NCI-H1105 (cell line): ENCODE data around the gene SH3GLB2.
"Not testable (repeated sequence)": the region's sequence is repeated elsewhere in the genome, so short reads cannot be mapped to it uniquely, and the experiment has no call there.

Experiments used
- DNase-seq: peaks from one replicate; lab custom pipeline; 2025; lab: John Stamatoyannopoulos, UW

Gene SH3GLB2

DNA sequence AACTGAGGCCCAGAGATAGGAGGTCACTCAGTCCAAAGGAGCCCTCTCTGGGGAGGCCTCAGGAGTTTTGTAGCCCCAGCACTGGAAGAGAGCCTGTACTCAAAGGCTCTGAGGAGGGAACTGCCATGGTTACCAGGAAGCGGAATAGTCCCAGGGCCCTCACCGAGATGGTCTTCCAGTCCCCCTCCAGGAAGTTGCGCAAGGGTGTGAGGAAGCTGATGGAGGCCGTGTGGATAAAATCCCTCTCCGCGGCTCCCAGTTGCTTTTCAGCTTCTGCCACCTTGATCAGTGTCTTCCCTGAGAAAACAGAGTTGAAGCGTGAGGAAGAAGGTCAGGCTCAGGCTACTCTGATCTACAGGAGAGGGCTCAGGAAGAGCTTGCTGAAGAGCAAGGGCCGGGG, 13.5 kb downstream of the SH3GLB2 start:
- no peak for DNase-seq

DNA sequence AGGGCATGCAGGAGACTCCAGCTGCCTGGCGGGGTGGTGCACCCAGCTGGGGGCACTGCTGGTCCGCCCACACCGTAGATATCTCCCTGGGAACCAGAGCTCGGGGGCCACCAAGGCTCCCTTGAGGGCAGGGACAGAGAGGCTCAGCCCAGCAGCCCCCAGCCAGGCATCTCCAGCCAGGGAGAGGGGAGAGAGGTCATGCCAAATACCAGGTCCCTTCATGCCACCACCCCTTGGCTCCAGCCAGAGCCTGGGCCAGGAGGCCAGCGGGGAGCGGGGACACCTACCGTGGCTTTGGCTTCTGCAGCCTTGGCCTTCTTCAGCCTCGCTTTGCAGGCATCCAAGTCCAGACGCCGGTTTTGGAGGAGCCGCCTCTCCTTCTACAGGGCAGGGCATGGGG, 14.0 kb downstream of the SH3GLB2 start:
- no peak for DNase-seq

DNA sequence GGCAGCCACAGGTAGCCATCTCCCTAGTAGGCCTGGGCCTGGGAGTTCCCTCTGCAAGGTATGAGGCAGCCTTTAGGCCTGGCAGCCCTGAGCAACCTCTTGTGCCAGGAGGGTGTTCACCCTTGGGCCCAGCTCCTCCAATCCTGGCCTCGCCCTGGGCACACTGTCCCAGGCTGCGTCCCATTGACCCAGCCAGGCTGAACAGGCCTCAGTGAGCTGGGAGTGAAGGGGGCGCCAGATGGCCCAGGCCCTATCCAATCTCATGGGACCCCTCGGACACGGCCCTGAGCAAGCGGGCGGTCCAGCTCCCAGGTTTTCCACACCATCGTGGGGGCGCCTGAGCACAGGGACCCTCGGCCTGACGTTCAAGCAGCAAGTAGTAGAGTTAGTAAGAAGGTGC, 14.5 kb downstream of the SH3GLB2 start:
- DNase-seq = no peak

DNA sequence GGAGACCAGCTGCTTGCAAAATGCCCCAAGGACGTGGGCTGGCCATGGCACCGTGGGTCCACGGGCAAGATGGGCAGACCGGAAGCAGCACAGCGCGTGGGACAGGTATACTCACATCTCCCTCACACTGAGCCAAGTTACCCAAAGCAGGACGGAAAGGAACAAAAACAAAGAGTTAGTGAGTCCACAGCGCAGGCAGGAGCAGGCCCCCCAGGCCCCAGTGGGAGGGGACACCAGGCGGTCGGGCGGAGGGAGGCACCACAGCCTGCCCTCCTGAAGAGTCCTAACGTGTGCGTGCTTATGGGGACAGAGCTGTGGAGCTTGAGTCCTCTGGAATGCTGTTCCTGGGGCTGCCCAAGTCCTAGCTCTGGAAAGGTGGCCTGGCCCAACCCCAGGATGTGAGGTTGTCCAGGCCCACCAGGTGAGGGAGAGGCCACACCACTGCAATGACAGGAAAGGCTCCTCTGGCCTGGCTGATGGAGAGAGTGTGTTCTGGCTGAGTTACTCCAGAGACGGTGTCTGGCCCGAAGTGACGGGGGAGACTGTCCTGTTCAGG, 15.2 kb downstream of the SH3GLB2 start:
- DNase-seq = no peak

DNA sequence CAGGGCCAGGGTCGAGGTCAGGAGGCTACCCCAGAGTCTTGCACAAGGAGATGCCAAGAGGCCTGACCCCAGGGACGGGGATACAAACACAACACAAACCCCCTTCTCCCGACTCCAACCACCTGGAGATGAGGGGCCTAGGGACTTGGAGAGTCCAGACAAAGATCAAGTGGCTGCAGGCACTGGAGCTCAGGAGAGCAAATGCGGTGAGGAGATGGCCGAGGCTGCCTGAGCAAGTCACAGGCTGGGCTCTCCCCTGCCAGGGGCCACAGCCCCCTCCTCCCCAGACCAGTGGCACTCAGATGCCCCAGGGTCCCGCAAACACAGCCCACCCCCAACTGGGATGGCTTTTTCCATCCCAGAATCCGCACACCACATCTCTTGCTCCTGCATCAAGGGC, 15.8 kb downstream of the SH3GLB2 start:
- DNase-seq = no peak

DNA sequence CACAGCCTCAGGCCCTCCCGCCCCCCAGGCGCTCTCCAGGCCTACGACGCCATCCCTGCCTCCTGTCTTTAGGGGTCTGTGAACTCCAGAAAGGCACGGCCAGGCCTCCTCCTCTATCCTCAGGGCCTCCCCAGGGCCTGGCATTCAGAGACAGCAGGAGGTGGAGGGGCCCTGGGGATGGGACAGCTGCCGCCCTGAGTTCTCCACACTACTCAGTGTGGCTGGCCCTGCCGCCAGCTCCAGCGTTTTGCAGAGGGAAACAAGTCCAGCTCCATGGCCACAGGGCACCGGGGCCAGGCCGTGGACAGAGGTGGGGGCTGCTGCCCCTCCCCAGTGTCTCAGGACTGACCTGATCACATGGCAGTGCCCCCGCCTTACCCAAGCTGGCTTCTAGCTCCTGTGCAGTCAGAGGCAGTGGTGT, 16.4 kb downstream of the SH3GLB2 start:
- no peak for DNase-seq

DNA sequence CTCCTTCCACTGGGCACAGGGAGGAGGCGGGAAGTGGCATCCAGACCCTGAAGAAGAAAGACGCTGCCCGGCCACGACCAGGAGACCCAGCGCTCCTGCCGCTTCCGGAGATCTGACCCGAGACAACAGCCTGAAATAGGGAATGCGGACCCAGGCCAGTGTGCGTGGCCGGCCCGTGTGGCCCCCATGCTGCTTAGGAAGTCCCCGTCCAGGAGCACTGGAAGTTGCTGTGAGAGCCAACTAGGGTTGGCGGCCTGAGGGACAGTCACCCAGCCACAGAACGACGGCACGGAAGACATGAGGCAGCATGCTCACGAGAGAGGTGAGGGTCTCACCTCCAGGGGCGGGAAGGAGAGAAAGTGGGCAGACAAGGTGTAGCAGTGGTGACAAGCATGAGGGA, 17.0 kb downstream of the SH3GLB2 start:
- DNase-seq = no peak

DNA sequence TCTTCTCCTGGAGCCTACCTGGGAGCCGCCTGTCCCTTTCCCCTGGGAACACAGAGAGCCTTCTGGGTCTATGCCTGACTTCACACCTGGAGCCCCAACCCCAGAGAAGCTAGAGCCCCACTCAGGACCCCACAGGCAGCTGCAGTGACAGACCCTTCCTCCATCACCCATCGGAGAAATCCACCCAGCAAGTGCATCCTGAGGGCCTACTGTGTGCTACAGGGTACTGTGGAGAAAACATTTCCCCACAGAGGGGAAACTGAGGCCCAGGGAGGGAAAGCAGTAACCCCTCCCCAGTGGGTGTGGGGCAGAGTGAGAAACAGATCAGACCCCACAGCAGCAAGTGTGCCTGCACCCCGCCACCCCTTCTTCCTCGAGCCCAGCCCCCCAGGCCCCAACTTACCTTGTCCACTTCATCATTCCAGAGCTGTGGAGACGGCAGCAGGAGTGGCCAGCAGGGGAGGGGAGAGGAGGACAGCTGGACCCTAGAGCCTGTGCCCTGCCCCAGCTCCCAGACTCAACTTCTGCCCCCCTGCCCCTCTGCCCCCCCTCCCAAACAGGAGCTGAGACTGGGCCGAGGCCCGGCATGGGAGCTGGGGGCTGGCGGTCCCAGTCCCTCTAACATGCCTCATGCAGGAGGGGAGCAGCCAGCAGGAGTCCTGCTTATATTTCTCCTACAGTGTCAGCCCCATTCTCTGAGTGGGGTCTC, 17.7 kb downstream of the SH3GLB2 start:
- DNase-seq = no peak

DNA sequence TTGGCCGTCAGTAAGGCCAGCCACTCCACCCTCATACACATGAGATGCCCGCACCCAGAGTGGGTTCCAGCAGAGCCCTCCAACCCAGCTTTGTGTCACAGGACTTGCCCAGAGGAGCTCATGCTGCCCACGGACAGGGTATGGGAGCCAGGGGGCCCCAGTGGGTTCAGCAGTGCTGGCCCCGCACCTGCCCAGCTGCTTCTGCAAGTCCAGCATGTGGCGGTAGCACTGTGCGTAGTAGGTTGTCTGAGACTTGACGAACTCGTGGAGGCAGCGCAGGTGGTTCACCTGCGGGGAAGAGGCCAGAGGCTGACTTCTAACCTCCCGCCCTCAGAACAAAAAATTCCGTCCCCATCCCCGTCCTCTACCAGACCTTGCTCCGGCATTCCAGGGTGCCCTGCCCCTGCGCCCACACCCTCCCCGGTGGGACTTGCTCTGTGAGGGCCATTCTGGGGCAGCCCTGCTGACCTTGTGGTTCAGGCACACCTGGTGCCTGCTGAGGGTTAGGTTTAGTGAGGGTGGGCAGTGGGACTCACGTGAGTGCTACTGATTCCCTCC, 18.5 kb downstream of the SH3GLB2 start:
- no peak for DNase-seq

DNA sequence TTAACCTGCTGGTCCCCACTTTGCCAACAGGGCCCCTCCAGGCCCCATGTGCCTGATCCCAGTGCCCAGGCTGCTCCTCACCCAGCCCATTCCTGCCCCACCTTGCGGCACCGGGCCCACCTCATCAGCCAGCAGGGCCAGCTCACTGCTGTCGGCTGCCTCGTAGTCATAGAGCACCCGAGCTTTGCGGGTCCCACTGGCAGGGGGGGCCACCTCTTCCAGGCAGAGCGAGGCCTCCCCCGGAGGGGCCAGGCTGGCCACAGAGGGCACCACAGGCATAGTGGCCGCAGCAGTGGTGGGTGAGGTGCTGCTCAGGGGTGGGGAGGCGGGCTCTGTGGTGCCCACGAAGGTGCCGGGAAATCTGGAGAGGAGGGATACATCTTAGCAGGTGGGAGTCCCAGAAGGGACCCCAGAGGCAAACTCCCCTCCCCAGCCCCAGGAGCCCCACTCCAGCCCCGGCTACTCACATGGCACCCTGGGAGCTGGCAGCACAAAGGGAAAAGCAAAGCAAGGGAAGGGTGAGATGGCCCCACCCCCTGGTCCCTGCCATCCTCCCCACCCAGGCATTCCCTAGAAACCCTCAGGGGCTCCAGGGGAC, 19.0 kb downstream of the SH3GLB2 start:
- DNase-seq = no peak

DNA sequence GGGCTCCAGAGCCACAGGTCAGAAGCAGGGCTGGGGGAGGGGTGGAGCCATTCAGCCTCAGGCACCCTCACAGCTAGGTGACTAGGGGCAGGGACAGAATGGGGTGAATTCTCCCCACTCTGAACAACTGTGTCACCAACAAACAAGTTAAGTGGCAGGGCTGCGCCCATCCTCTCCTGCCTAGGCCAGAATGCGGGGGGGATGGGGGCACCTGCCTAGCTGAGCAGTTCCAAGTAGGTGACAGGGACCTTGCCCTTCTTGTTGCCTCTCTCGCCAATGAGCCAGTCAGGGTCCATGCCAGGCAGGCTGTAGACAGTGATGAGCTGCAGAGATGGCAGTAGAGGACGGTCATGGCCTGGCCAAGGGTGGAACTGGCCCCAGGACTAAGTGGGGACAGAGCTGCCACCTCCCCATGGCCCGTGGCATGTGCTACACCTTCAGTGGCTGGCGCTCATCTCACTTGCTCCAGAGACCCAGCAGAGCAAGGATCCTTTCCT, 19.6 kb downstream of the SH3GLB2 start:
- no peak for DNase-seq

DNA sequence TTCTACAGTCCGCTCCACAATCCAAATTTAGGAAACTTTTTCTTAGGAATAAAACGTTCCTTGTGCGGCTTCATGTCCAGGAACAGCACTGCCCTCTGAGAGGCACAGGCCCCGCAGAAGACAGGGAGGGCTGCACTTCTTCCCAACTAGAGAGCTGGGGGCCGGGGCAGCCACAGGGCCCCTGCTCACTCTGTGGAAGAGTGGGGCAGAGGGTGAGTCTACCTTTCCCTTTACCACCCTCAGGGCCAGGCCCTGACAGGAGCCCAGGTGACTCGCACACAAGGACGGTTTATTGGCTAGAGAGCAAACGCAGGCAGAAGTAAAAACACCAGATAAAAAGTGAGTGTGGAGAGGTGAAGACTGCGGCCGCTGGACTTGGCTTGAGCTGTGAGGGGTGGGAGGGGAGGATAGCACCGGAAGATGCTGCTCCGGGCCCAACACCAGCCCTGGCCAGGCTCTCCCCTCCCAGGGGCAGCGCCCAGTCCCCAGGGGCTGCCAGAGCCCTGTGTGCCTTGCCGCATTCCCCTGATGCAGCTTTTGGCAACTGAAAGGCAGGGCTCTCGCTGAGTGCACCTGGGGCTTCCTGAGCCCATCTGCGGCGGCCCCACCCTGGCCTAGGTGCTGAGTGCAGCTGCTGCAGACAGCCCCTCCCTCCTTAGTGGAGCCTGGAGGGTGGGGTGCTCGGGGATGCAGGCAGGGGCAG, 20.2 kb downstream of the SH3GLB2 start:
- no peak for DNase-seq

DNA sequence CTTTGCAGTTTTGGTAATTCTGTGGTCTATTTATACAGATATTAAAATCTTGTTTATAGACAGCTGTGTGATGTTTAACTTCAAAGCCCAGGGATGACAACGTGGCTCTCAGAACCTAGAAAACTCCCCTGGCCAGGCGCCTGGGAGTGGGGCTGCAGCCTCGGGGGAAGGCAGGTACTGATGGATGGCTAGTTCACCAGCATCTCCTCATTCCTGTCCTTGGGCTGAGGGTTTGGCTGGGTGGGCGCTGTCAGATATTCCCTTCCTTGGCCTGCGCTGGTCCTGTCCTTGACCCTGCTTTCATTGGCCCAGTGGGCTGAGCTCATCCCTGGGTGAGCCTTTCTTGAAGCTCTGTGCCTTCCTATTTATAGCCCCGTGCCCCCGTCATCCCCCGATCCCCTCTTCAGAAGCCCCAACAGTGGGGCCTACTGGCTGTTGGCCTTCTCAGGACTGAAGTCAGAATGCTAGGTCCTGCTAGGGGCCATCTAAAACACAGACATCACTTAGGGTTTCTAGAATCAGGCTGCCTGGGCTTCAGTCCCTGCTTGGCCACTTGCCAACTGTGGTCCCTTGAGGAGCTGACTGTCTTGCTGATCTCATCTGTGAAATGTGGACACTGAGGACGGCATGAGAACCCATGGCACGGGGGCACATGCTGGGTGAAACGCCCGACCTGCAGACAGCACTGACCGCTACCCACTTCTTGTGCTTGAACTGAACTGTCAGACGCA, 20.9 kb downstream of the SH3GLB2 start:
- DNase-seq = no peak

DNA sequence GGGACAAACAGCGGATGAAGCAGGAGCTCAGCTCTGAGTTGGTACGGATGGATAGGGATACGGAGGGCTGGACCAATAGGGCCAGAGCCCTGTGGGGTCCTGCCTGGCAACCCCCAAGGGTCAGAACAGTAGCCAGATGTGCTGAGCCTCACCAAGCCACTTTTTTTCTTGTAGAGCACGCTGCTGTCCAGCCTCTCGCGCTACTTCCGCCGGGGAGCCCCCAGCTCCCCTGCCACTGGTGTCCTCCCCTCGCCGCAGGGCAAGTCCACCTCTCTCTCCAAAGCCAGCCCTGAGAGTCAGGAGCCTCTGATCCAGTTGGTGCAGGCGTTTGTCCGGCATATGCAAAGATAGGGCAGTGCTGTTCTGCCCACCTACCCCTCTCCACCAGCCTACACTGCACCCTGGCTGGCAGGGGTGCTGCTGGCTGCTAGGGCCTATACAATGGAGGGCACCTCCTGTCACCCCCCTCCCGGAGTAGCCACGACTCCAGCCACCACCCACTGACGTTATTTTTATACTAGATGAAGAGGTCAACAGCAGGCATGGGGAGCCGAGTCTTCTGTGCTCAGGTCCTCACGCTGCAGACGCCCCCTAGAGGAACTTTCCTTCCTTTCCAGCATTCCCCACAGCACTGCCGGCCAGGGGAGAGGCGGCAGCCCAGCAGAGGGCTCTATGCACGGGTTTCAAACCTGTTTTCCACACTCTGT, 21.6 kb downstream of the SH3GLB2 start:
- DNase-seq = peak; percentile 34

DNA sequence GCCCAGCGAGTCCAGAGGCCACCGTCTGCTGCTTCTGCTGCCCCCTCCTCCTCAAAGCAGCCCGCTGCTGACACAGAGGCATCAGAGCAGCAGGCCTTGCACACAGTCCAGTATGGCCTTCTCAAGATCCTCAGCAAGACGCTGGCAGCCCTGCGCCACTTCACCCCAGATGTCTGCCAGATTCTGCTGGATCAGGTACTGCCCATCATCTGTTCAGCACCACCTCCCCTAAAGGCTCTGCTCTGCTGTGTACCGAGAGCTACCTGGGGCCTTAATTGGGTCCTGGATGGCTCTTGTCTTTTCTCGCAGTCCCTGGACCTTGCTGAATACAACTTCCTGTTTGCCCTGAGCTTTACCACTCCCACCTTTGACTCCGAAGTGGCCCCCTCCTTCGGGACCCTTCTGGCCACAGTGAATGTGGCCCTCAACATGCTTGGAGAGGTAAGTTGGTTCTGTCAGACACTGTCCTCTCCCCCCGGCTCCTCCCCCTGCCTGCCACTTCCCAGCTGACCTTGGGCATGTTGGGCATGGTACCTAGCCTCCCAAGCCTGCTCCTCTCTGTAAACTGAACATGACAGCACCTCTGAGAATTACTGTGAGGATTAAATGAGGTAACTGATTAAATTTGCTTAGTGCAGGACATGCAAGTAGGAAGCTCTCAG, 22.7 kb downstream of the SH3GLB2 start:
- no peak for DNase-seq

DNA sequence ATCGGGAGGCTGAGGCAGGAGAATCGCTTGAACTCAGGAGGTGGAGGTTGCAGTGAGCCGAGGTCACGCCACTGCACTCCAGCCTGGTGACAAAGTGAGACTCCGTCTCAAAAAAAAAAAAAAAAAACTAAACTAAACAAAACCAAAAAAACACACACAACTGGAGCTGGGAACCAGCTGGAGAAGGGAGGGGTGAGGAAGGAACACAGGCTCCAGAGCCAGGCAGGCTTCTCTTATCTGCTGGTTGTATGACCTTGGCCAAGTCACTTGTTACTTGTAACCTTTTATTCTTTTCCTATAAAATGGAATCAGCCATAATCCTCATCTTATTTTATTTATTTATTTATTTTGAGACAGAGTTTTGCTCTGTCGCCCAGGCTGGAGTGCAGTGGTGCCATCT, 24.0 kb downstream of the SH3GLB2 start:
- DNase-seq = not testable (repeated sequence)

DNA sequence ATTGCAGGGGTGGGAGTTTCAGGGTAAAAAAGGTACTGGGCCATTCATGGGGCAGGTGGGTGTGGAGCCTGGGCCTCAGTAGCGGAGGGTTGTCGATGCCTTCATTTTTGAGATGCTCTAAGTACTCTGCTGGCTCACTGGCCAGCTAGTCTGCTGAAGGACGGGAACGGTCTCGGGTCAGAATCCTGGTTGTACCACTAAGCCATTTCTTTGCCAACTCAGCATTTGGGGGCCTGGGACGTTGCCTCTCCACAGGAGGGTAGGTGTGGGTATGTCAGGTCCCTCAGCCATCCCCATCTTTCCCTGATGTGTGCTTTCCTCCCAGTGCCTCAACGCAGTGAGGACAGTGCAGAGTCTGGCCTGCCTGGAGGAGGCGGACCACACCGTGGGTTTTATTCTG, 25.1 kb downstream of the SH3GLB2 start:
- no peak for DNase-seq

DNA sequence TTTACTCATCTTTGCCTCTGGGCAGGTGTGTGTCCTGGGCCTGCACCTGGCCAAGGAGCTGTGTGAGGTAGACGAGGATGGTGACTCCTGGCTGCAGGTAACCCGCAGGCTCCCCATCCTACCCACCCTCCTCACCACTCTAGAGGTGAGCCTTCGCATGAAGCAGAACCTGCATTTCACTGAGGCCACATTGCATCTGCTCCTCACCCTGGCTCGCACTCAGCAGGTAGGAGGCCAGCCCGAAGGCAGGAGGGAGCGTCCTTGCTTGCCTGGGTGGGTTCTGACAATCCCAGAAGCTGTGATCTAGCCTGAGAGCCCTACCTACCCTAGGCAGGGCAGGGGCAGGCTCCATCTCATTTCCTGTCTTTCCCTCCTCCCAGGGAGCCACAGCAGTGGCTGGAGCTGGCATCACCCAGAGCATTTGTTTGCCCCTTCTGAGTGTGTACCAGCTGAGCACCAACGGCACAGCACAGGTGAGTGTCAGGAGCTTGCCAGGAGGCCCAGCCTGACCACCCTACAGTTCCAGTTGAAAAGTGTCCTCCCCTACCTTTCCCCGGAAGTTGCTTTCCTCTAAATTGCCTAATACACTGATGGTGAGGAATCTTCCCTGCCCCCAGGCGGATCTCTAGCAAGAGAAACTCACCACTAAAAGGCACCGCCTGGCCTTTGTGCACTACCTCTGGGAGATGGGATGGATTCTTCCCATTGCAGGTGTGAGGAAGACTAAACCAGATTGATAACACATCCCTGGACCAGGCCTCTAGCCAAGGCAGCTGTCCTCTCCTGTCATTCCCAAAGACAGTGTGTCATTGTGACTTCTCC, 26.4 kb downstream of the SH3GLB2 start:
- DNase-seq = no peak

DNA sequence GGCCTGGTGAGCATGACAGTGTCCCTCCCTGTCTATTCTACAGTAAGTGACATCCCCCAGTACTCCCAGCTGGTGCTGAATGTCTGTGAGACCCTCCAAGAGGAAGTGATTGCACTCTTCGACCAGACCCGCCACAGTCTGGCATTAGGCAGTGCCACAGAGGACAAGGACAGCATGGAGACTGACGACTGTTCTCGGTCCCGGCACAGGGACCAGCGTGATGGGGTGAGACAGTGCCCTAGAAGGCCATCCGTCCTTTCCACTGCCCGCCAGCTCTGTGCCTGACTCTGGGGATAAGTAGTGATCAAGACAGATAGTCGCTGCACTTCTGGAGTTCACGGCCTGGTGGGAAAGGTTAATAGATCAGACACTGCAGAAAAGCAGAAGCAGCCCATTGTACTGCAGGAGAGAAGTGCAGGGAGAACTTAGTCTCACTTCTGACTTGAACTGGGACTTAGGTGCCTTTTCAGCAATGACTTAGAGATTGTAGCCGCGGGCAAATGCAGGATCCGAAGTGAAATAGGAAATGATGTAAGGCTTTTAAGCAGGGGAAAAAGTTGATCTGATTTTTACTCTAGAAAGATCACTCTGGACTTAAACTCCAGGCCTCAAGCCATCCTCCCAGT, 28.4 kb downstream of the SH3GLB2 start:
- no peak for DNase-seq
